ENCODE measurements around the gene CCDC188.

DNA sequence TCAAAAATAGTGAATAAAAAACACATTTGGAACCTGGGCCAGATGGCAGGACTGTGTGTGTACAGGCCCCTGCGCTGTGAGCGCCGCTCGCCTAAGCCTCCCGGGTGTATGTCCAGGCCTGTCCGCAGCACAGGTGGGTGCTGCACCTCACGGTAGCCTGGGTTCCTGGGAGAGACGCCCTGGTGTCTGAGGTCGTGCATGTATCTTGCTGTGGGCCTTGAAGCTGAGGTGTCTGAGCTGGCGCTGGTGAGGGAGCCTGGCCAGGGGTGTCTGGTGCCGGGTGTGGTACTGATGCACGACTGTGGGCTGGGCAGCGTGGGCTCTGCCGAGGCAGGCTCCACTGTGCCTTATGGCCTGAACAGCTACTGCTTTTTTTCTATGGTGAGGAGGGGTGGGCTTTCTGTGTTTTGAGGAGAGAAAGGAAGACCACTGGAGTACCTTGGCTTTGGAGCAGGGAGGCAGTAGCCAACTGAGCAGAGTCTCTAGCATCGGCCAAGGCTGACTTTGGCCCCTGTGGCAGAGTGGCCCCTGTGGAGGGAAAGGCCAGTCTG, 23.5 kb downstream of the CCDC188 start:
- TF ChIP-seq POLR2A (IDR thresholded peaks at IDR 0.05): no peak
- TF ChIP-seq, protein P1, sequence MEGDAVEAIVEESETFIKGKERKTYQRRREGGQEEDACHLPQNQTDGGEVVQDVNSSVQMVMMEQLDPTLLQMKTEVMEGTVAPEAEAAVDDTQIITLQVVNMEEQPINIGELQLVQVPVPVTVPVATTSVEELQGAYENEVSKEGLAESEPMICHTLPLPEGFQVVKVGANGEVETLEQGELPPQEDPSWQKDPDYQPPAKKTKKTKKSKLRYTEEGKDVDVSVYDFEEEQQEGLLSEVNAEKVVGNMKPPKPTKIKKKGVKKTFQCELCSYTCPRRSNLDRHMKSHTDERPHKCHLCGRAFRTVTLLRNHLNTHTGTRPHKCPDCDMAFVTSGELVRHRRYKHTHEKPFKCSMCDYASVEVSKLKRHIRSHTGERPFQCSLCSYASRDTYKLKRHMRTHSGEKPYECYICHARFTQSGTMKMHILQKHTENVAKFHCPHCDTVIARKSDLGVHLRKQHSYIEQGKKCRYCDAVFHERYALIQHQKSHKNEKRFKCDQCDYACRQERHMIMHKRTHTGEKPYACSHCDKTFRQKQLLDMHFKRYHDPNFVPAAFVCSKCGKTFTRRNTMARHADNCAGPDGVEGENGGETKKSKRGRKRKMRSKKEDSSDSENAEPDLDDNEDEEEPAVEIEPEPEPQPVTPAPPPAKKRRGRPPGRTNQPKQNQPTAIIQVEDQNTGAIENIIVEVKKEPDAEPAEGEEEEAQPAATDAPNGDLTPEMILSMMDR (IDR thresholded peaks at IDR 0.05): no peak

Data from right lobe of liver (tissue), 4 donors.